Activated naive CD4-positive, alpha-beta T cell treated with anti-CD3 and anti-CD28 coated beads for 36 hours (primary cell): Measurements from ENCODE around the gene UBTF. TPM values are rescaled to one million over a fixed set of nuclear protein-coding genes. Genes with fewer than 3 reads are reported as not detected.

Source experiments
- CTCF ChIA-PET: fragments of 350-600 bp; sonication (Branson Sonifier 250); formaldehyde crosslinking; loops from one replicate; lab custom pipeline; 2021; ENCODE audit warnings: antibody characterized with exemption; lab: Charles Lee
- DNase-seq: peaks from one replicate; pipeline ENCODE4 v3.0.0-alpha.2; 2020
- H3K27ac Mint-ChIP-seq: one replicate; pipeline ENCODE4 v1.8.0; 2021; ENCODE audit warnings: mild to moderate bottlenecking, mixed read lengths
- H3K27me3 Mint-ChIP-seq: one replicate; pipeline ENCODE4 v1.8.0; 2021; ENCODE audit warnings: low read depth, mixed read lengths
- H3K36me3 Mint-ChIP-seq: one replicate; pipeline ENCODE4 v1.8.0; 2021; ENCODE audit warnings: low read depth, mixed read lengths
- H3K4me1 Mint-ChIP-seq: one replicate; pipeline ENCODE4 v1.8.0; 2021; ENCODE audit warnings: low read depth, mixed read lengths
- H3K4me3 Mint-ChIP-seq: one replicate; pipeline ENCODE4 v1.8.0; 2021; ENCODE audit warnings: mild to moderate bottlenecking, moderate library complexity, mixed read lengths
- H3K9me3 Mint-ChIP-seq: one replicate; pipeline ENCODE4 v1.8.0; 2021; ENCODE audit warnings: mixed read lengths
- intact Hi-C: fragments of 100-400 bp; cut with micrococcal nuclease; formaldehyde crosslinking; loops from one replicate; pipeline ENCODE4 v1.15.1; 2023
- total RNA-seq, 2 experiments: library from RNA; stranded (reverse); gene quantifications; one replicate each; pipeline ENCODE4 v1.2.3, GENCODE V29; 2021

UBTF gene
- total RNA-seq, 2 experiments from 2014 or later: 91.8 to 92.6 TPM

- intact Hi-C loops: loop anchor here (1.0 kb wide), 4 partner anchors 10 to 59 kb away; partner anchors contain the start of genes HROB and TMUB2
- DNase-seq: peak; percentile 27
- CTCF ChIA-PET: interaction anchor here (1.0 to 4.0 kb wide), 5 partner anchors 10 to 131 kb away, joined by 3 to 32 read pairs (median 8); partner anchors contain the start of gene TMUB2
- H3K4me1 Mint-ChIP-seq: peaks cover 36% of the 10 kb centered on the region
- H3K27ac Mint-ChIP-seq: peak overlapping the region; percentile 91
- peaks cover 12% of the 10 kb centered on the region for H3K36me3 Mint-ChIP-seq
- peak overlapping the region; percentile 86 for H3K4me3 Mint-ChIP-seq
- H3K9me3 Mint-ChIP-seq: no peaks in the 10 kb centered on the region
- H3K27me3 Mint-ChIP-seq: no peaks in the 10 kb centered on the region
Measured at GRCh38 chr17:44200478-44201155, 18.9 kb downstream of the UBTF start.

DNA sequence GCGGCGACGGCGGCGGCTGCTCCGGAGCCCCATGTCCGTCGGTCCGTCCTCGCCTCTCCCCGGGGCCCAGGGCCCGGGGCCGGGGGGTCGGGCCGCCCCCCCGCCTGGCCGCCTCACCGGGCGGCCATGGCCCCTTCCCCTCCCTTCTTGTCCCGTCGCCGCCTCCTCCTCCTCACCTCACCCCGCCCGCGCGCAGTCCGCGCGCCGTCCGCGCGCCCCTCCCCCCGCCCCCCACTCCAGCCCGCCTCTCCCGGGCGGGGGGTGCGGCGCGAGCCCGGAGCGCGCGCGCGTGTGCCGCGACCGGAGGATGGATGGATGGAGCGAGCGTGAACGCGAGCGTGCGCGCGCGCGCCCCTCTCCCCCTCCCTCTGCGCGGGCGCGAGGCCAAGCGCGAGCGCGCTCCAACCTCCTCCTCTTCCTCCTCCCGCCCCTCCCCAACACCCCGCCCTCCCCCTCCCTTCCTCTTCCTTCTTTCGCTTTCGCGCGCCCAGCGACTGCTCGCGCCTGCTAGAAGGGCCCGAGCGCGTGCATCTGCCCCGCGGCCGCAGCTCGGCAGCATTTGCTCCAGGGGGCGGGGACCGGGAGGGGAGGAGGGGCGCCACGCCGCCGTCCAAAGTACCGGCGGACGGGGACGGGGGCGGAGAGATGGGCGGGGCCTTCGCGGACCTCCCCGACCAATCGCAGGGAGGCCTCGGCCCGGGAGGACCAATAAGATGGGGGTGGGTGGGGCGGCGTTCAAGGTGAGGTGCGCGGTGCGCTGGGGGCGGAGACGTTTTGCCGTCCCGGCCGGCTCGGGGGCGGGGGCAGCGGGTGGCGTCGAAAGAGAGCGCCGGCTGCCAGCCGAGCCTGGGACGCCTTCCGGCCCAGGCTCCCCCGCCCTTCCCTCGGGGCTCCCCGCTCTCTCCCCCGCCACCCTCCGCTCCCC is 19.7 kb downstream of the UBTF start, which contains the start of gene ATXN7L3:
ATXN7L3 (minus strand) TSS at position 332 of the 925 bp plus-strand sequence. CDS start 1,814 bp downstream, outside the sequence.
- intact Hi-C loops: loop anchor here (1.0 kb wide), 4 partner anchors 10 to 59 kb away; partner anchors contain the start of genes HROB and TMUB2
- CTCF ChIA-PET: interaction anchor here (3.0 kb wide), 1 partner anchor 11 kb away, joined by 32 read pairs; no protein-coding TSS in a partner anchor
- no peaks in the 10 kb centered on the region for H3K9me3 Mint-ChIP-seq
- peaks cover 36% of the 10 kb centered on the region for H3K4me1 Mint-ChIP-seq
- peak; percentile 100 for DNase-seq
- peak within 1 kb of the TSS; percentile 91 for H3K27ac Mint-ChIP-seq
- H3K36me3 Mint-ChIP-seq: peaks cover 15% of the 10 kb centered on the region
- no peaks in the 10 kb centered on the region for H3K27me3 Mint-ChIP-seq
- peak within 1 kb of the TSS; percentile 86 for H3K4me3 Mint-ChIP-seq

DNA sequence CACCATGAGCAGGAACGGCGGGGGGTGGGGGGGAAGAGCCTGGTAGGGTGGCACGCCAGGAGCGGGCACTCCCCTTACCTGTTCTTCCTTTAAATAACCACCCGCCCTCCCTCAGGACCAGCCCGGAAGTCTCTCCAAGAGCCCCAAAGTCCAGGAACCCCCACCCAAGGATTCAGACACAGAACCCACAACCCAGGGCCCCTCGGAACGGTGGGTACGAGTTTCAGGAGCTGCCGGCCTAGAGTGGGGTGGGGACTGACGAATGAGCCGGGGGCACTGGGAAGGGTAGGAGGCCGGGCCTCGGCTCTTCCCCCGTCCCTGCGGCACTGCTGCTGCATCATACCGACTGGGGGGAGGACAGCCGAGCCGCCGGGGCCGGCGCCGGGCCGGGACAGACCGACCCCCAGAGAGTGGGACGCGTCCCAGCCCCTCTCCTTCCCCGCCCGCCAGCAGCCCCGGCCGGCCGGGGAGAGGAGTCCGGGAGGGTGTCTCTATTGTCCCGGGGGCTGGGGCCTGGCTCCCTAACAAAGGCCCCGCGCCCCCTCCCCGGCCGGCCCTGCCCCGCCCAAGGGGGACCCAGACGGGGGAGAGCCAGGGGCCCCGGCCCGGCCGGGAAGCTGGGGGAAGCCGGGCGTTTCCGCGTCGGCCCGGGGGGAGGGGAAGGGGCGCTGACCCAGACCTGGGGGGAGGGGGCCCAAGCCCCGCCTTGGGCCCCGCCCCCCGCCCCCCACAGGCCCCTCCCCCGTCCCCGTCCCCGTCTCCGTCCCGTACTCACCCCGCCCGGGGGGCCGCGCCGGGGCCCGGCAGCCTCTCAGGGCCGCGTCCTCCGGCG is 20.5 kb downstream of the UBTF start:
- intact Hi-C loops: no loop called here
- Mint-ChIP-seq H3K4me3 (peak overlapping the region; percentile 74), H3K27me3 (no peaks in the 10 kb centered on the region), H3K4me1 (peaks cover 29% of the 10 kb centered on the region), H3K27ac (peak overlapping the region; percentile 83), H3K36me3 (peaks cover 20% of the 10 kb centered on the region), H3K9me3 (no peaks in the 10 kb centered on the region)
- peak; percentile 53 for DNase-seq
- CTCF ChIA-PET: interaction anchor here (0.9 to 2.0 kb wide), 4 partner anchors 11 to 147 kb away, joined by 3 to 9 read pairs (median 6); partner anchors contain the start of gene GRN

- peaks cover 21% of the 10 kb centered on the region for H3K4me1 Mint-ChIP-seq
- peak overlapping the region; percentile 83 for H3K27ac Mint-ChIP-seq
- H3K4me3 Mint-ChIP-seq: peak overlapping the region; percentile 74
- H3K9me3 Mint-ChIP-seq: no peaks in the 10 kb centered on the region
- CTCF ChIA-PET: interaction anchor here (0.6 to 2.0 kb wide), 6 partner anchors 12 to 147 kb away, joined by 3 to 9 read pairs (median 4); partner anchors contain the start of gene GRN
- peak; percentile 54 for DNase-seq
- intact Hi-C loops: no loop called here
- no peaks in the 10 kb centered on the region for H3K27me3 Mint-ChIP-seq
- peaks cover 22% of the 10 kb centered on the region for H3K36me3 Mint-ChIP-seq
Measured at GRCh38 chr17:44197980-44198720, 21.3 kb downstream of the UBTF start.

DNA sequence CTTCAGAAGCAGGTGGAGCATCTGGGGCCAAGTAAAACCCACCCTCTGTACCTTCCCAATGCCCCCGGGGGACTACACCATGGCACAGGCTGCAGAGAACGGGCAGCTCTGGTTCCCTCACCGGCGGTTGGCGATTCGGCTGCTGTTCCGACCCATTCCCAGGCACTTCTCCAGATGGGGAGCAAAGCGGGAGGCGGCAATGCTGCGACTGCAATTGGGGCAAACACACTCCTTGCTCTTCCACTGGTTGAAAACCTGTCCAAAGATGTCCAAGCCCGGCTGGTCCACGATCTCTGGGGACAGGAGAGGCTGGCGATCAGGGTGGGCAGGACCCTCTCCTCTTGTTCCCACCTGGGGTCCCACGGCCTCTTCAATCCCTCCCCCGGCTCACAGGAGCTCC is 22.4 kb downstream of the UBTF start:
- Mint-ChIP-seq H3K4me1 (peaks cover 19% of the 10 kb centered on the region), H3K9me3 (no peaks in the 10 kb centered on the region), H3K4me3 (no peak overlapping the region), H3K27me3 (no peaks in the 10 kb centered on the region), H3K36me3 (peaks cover 24% of the 10 kb centered on the region), H3K27ac (peak overlapping the region; percentile 83)
- no peak for DNase-seq
- CTCF ChIA-PET: interaction anchor here (0.6 to 2.0 kb wide), 4 partner anchors 19 to 149 kb away, joined by 3 to 6 read pairs (median 4); partner anchors contain the start of gene GRN
- intact Hi-C loops: no loop called here

GRCh38 chr17:44193326-44194084 is 26.0 kb downstream of the UBTF start:
- peaks cover 31% of the 10 kb centered on the region for H3K36me3 Mint-ChIP-seq

GRCh38 chr17:44192750-44193149 is 26.7 kb downstream of the UBTF start:
- Mint-ChIP-seq H3K36me3 (peaks cover 28% of the 10 kb centered on the region), H3K9me3 (no peaks in the 10 kb centered on the region), H3K27ac (peak overlapping the region; percentile 81), H3K4me1 (peaks cover 21% of the 10 kb centered on the region), H3K4me3 (no peak overlapping the region), H3K27me3 (no peaks in the 10 kb centered on the region)
- CTCF ChIA-PET: no interaction called here
- DNase-seq: no peak
- intact Hi-C loops: no loop called here

More at GRCh38 chr17:44193326-44194084, 26.0 kb downstream of the UBTF start:
- Mint-ChIP-seq H3K27ac (peak overlapping the region; percentile 81), H3K9me3 (no peaks in the 10 kb centered on the region), H3K27me3 (no peaks in the 10 kb centered on the region), H3K4me3 (no peak overlapping the region), H3K4me1 (peaks cover 20% of the 10 kb centered on the region)
- DNase-seq: no peak
- CTCF ChIA-PET: no interaction called here
- intact Hi-C loops: no loop called here

GRCh38 chr17:44191941-44192496 is 27.5 kb downstream of the UBTF start:
- no peak for DNase-seq
- Mint-ChIP-seq H3K27me3 (no peaks in the 10 kb centered on the region), H3K9me3 (no peaks in the 10 kb centered on the region), H3K27ac (no peak overlapping the region), H3K36me3 (peaks cover 24% of the 10 kb centered on the region), H3K4me1 (peaks cover 18% of the 10 kb centered on the region), H3K4me3 (no peak overlapping the region)
- CTCF ChIA-PET: no interaction called here
- intact Hi-C loops: no loop called here

- Mint-ChIP-seq H3K4me1 (peaks cover 15% of the 10 kb centered on the region), H3K9me3 (no peaks in the 10 kb centered on the region), H3K4me3 (no peak overlapping the region), H3K27ac (no peak overlapping the region), H3K27me3 (no peaks in the 10 kb centered on the region), H3K36me3 (peaks cover 22% of the 10 kb centered on the region)
- intact Hi-C loops: no loop called here
- DNase-seq: no peak
- CTCF ChIA-PET: no interaction called here
Measured at GRCh38 chr17:44191369-44191768, 28.1 kb downstream of the UBTF start.

GRCh38 chr17:44190481-44190880 is 29.0 kb downstream of the UBTF start:
- CTCF ChIA-PET: interaction anchor here (1.1 to 1.7 kb wide), 2 partner anchors 11 to 140 kb away, joined by 4 to 8 read pairs; no protein-coding TSS in a partner anchor

More at GRCh38 chr17:44190481-44190880, 29.0 kb downstream of the UBTF start:
- Mint-ChIP-seq H3K4me3 (no peak overlapping the region), H3K9me3 (no peaks in the 10 kb centered on the region), H3K27ac (peak overlapping the region; percentile 68), H3K4me1 (peaks cover 20% of the 10 kb centered on the region), H3K27me3 (no peaks in the 10 kb centered on the region), H3K36me3 (peaks cover 18% of the 10 kb centered on the region)
- intact Hi-C loops: no loop called here
- DNase-seq: no peak
